HG02623 (cell line): ENCODE measurements around the gene CADPS2.
"Not testable (repeated sequence)": the region's sequence is repeated elsewhere in the genome, so short reads cannot be mapped to it uniquely, and the experiment has no call there.

Experiments
- ATAC-seq: cut with Tn5 transposase; IDR thresholded peaks from one replicate; pipeline ENCODE4 v1.9.1; 2021; ENCODE audit warnings: moderate library complexity; ENCODE audit not compliant: unreplicated experiment

Gene CADPS2

GRCh38 chr7:122850528-122850927 is 35.7 kb downstream of the CADPS2 start:
- no peak for ATAC-seq

- ATAC-seq: no peak
These were observed 36.3 kb downstream of the CADPS2 start for GRCh38 chr7:122849957-122850328.

GRCh38 chr7:122849322-122849956 is 36.8 kb downstream of the CADPS2 start:
- no peak for ATAC-seq

- ATAC-seq: no peak
These were observed 38.3 kb downstream of the CADPS2 start for GRCh38 chr7:122847871-122848473.

DNA sequence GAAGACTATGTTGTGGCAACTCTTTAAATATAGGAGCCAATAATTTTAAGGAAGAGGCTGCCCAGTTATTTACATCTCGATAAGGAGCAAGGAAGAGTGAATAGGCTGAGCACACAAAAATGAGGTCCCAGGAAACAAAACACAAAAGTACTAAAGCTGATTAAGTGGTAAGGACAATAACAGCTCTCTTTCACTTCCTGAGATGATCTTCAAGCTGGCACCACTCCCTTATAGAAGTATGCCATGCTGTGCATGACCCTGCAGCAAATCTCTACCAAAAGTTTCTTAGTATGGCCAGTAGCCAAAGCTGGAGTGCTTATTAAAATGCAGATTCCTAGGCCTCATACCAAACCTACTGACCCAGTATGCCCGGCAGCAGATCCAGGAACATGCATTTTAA is 39.7 kb downstream of the CADPS2 start:
- no peak for ATAC-seq

DNA sequence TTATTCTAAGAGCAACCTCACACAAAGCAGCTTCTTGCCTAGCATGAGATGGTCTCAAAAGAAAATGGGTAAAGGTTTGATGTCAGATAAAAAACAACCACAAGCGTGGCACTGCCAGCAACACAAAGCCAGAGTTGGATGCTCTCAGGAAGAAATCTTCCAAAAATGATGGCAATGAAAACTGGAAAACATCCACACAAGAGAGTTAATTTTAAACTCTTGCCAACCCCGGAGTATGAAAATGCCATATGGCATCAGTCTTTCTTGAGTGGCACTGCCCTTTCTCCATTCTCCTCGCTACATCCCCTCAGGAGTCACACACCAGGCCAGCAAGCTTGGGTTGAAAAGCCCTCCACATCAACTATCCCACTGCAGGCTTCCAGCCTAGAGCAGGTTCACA is 41.0 kb downstream of the CADPS2 start:
- ATAC-seq: no peak

DNA sequence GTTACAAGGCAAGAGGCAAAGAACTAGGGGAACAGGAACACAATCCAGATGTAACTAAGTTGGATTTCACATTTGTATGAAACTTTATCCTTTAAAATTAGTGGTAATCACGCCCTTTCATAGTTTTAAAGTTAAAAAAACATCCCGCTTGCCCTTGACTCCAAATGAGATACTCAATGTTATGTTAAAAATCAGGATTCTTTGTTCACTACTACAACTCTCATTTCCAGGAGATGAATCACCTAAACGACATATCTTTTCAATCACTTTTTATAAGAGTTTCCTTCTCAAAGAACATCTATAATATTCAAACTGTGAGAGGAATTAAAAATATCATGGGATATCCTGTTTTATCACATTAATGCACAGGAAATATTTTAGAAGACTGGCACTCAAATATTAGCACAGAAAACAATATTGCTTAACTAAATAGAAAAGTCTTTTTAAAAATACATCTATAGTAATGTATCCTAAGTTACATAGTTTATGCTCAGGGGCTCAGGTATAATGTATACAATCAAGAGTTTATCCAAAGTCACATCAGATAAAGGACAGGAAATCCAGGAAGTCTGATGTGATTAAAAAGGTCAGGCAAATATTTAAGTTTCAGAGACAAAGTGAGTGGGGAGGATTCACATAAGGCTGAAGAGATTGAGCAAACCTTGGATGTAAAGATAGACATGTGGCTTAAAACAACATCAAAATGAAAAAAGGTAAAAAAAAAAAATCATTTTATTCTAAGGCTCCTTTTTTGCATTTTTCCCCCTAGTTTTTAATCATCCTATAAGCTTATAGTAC is 41.9 kb downstream of the CADPS2 start:
- no peak for ATAC-seq

DNA sequence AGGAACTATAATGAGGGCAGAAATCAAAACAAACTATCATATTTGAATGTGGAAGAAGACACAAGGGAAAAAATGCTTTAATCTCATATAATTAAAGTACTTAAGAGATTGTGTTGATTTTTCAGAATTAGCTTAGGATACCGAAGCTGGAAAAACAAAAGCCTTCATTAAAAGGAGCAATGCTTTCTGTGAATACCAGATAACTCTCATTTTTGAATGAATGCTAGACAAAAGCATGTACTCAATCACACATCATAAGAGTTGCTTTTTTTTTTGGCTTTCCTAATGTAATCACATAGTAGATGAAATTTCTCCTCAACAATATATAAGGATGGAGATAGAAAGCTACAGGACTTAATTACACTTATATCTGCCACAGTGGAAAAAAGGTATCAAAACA is 43.3 kb downstream of the CADPS2 start:
- ATAC-seq: no peak

DNA sequence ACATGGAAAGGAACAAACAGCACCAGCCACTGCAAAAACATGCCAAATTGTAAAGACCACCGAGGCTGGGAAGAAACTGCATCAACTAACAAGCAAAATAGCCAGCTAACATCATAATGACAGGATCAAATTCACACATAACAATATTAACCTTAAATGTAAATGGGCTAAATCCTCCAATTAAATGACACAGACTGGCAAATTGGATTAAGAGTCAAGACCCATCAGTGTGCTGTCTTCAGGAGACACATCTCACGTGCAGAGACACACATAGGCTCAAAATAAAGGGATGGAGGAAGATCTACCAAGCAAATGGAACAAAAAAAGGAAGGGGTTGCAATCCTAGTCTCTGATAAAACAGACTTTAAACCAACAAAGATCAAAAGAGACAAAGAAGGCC is 50.0 kb downstream of the CADPS2 start:
- ATAC-seq: not testable (repeated sequence)

DNA sequence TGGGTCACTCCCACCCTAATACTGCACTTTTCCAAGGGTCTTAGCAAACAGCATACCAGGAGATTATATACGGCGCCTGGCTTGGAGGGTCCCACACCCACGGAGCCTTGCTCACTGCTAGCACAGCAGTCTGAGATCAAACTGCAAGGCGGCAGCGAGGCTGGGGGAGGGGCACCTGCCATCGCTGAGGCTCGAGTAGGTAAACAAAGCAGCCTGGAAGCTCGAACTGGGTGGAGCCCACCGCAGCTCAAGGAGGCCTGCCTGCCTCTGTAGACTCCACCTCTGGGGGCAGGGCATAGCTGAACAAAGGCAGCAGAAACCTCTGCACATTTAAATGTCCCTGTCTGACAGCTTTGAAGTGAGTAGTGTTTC is 51.7 kb downstream of the CADPS2 start:
- not testable (repeated sequence) for ATAC-seq

- ATAC-seq: no peak
These were observed 52.2 kb downstream of the CADPS2 start for GRCh38 chr7:122833888-122834570.

DNA sequence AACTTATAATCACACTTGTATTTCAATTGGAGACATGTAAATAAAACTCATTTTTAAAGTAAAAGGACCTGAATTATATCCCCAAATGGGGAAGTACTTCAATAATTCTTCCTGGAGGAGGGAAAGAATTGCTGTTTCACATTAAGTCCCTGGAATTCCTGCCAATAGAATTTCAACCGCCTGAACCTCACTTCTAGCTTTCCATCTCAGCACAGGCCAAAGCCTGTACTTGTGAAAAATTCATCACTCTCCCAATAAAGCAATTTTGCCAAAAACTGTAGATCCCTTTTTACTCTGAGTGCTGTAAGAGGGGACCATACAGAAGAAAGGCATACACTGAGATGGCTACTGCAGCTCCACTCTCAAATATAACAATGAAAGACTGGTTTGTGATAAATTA is 54.8 kb downstream of the CADPS2 start:
- ATAC-seq: no peak

- ATAC-seq: no peak
These were observed 56.3 kb downstream of the CADPS2 start for GRCh38 chr7:122829962-122830361.

DNA sequence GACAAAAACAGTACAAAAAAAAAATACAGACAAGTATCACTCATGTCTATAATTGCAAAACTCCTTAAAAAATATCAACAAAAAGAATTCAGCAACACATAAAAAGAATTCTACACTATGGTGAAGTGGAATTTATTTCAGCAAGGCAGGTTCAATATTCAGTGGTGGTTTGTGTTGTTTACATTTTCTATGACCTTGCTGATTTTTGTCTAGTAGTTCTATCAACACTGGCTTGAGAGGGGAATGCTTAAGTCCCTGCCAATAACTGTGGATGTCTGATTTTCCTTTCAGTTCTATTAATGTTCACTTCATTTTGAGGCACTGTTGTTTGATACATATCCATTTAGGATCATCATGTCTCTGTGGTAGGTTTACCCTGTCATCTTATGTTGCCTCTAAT is 58.5 kb downstream of the CADPS2 start:
- ATAC-seq: no peak

GRCh38 chr7:122813845-122814244 is 72.4 kb downstream of the CADPS2 start:
- ATAC-seq: no peak

- ATAC-seq: no peak
These were observed 82.4 kb downstream of the CADPS2 start for GRCh38 chr7:122803851-122804250.

DNA sequence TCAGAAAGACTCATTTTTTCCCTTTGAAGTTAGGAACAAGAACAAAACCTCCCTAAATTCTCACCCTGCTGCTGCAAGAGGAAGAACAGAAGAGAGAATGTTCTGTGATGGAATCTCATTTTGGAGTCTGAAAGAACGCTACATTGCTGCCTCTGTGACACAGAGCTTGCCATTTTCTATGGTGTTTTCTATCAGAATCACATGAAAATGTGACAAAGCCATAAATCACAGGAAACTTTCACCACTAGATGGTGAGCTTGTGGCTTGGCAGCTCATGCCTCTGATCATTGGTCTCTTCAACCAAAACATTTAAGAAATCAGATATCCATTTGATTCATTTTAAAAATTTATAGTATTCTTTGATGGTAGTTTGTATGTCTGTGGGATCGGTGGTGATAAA is 82.9 kb downstream of the CADPS2 start:
- no peak for ATAC-seq

DNA sequence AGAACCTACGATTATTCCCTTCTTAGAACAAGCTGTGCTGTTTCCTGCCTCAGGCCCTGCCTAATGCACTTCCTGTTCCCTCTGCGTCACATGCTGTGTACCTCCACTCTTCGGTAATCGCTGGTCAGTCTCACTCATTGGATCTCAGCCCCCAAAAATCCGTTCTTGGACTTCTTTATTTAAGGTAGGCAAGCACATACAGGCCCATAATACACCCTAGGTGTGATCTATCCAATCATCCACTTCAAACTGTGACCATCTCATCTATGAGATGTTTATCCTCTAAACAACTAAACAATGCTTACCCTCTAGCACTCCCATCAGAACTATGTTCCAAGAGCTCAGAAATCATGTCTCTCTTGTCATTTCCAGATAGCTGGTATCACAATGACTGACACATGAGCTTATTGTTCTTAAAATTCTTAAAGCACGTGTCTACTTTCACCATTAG is 83.9 kb downstream of the CADPS2 start:
- no peak for ATAC-seq

- no peak for ATAC-seq
These were observed 94.2 kb downstream of the CADPS2 start for GRCh38 chr7:122791959-122792545.

DNA sequence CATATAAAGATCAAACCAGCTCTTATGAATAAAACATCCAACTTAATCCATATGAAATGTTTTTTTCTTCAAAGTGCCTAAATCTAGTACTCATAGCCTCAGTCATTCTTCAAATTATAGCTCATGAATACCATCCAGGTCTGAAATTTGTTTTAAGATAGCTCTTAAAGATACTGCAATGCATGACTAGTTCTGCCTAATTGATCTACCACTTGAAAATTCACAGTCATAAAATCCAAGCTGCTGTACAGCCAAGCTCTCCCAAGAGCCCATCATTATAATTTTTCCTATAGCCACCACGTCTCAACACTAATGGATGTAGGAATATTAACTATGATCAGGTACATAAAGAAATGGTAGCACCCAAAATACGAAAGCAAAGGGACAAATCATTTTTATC is 95.7 kb downstream of the CADPS2 start:
- no peak for ATAC-seq

DNA sequence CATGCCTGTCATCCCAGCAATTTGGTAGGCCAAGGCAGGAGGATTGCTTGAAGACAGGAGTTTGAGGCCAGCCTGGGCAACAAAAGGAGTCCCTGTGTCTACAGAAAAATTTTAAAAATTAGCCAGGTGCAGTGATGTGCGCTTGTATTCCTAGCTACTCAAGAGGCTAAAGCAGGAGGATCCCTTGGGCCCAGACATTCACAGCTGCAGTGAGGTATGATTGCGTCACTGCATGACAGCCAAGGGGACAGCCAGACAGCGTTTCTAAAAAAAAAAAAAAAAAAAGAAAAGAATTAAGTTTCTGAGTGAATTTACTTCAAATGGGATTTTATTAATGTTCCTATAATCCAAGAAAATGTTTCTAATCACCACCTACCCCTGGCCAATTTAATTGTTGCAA is 96.1 kb downstream of the CADPS2 start:
- no peak for ATAC-seq
